Heart right ventricle (tissue), 16 donors: Measurements from ENCODE around the gene TWIST2. TPM values are rescaled to one million over a fixed set of nuclear protein-coding genes. Genes with fewer than 3 reads are reported as not detected.

Source experiments
- ATAC-seq, 8 donors: fragments of 200-7000 bp; cut with Tn5 transposase; one replicate each; pipeline ENCODE4 v1.9.1; 2020; ENCODE audit warnings: mild to moderate bottlenecking in 8 of 8, moderate library complexity in 8 of 8, moderate number of reproducible peaks in 1 of 8
- DNase-seq, 2 donors: peaks; one replicate each; pipeline ENCODE4 v3.0.0-alpha.2; 2020
- H3K27ac ChIP-seq, 10 donors: fragments of 200-600 bp; sonication (generic) in 2 of 10; one replicate each; pipeline versions ENCODE4 v1.5.0 to v1.8.0; 2020 to 2022; ENCODE audit warnings: mild to moderate bottlenecking in 3 of 10
- H3K27me3 ChIP-seq, 7 donors: fragments of 200-600 bp; one replicate each; pipeline ENCODE4 v1.8.0; 2021 to 2022; ENCODE audit warnings: mild to moderate bottlenecking in 2 of 7
- H3K36me3 ChIP-seq, 9 donors: fragments of 200-600 bp; sonication (generic) in 1 of 9; one replicate each; pipeline versions ENCODE4 v1.5.0 to v1.8.0; 2020 to 2022; ENCODE audit warnings: mild to moderate bottlenecking in 2 of 9
- H3K4me1 ChIP-seq, 9 donors: fragments of 200-600 bp; sonication (generic) in 1 of 9; one replicate each; pipeline versions ENCODE4 v1.5.0 to v1.8.0; 2020 to 2022; ENCODE audit warnings: mild to moderate bottlenecking in 4 of 9
- H3K4me3 ChIP-seq, 10 donors: fragments of 200-600 bp; sonication (generic) in 2 of 10; one replicate each; pipeline versions ENCODE4 v1.5.0 to v1.8.0; 2020 to 2022; ENCODE audit warnings: mild to moderate bottlenecking in 7 of 10, moderate library complexity in 2 of 10
- H3K9me3 ChIP-seq, 11 donors: fragments of 200-600 bp in 10 of 11; sonication (generic) in 2 of 11; one replicate each; pipeline versions ENCODE4 v1.5.0 to v1.8.0; 2013 to 2022; ENCODE audit warnings: mild to moderate bottlenecking in 2 of 11, control low read depth in 1 of 11, moderate library complexity in 1 of 11
- WGBS, 2 donors: extraction: QIAGEN DNeasy Blood & Tissue Kit; methylation state at CpG; one replicate each; pipeline ENCODE4 v1.1.7; 2013; ENCODE audit warnings: inconsistent platforms in 1 of 2; 5-methylcytosine and 5-hydroxymethylcytosine counted together
- intact Hi-C, 10 donors: fragments of 100-400 bp; cut with DNase I; formaldehyde crosslinking; loops; one replicate each; pipeline versions ENCODE4 v1.11.1 to v1.14.2; 2022
- polyA plus RNA-seq, 2 donors: library from polyadenylated mRNA; stranded (reverse); fragments of 200-250 nt; gene quantifications; one replicate each; pipeline ENCODE4 v1.2.3, GENCODE V29; 2013
- total RNA-seq, 10 donors: library from RNA; stranded (reverse); fragmentation: NEBNext Ultra II Directional in 3 of 10; extraction: Animal tissue kit (Norgen Biotek cat#: 25700) in 3 of 10; gene quantifications; one replicate each; pipeline versions ENCODE4 v1.2.1 to v1.2.4, GENCODE V29; 2021 to 2023
- TF ChIP-seq, protein P1 (sequence below), 9 donors: fragments of 200-600 bp; sonication (generic) in 2 of 9; IDR thresholded peaks; one replicate each; pipeline versions ENCODE4 v1.5.0 to v1.8.0; 2021 to 2022; ENCODE audit warnings: antibody characterized with exemption in 9 of 9, mild to moderate bottlenecking in 5 of 9, moderate library complexity in 1 of 9
- donor health status: Arrhythmogenic right ventricular cardiomyopathy.
- donor health status: ischemic (EF 13 %, LVEDD 7.1; RV severe dilation, severe dysfunction).
- donor health status: healthy with polysubstance abuse.
- donor health status: DM: no; HTN: yes; CAD: no.
- donor health status: DM: no; HTN: no; CAD: no.
- donor health status: ischemic (EF 25% LVEDD 6.9; RV normal size, moderate dysfunction).
- donor health status: ischemic (EF 25% LVEDD 5.7; RV mildly dilated, moderate dysfunction).
- donor health status: healthy.
- donor health status: DM: yes; HTN: yes; CAD: no.
- donor health status: Ischemic cardiomyopathy.
- donor health status: ischemic (EF 35%, LVEDD 5.7; RV mildly dilated, moderate dysfunction).
- donor health status: nonischemic (EF 11% LVEDD 7.7; RV severe dilation, severe dysfunction).
- donor health status: DM: yes; HTN: yes; CAD: no.
- donor health status: PGD.
- donor health status: ischemic (EF 29% LVEDD 5.4; RV normal size, mild dysfunction).
- donor health status: nonischemic (EF 23%, LVEDD 6.1; RV moderate dilation, normal function).

The TWIST2 gene
- total and polyA plus RNA-seq, 12 donors = 0.19 to 3.5 (median 1.1) TPM

DNA sequence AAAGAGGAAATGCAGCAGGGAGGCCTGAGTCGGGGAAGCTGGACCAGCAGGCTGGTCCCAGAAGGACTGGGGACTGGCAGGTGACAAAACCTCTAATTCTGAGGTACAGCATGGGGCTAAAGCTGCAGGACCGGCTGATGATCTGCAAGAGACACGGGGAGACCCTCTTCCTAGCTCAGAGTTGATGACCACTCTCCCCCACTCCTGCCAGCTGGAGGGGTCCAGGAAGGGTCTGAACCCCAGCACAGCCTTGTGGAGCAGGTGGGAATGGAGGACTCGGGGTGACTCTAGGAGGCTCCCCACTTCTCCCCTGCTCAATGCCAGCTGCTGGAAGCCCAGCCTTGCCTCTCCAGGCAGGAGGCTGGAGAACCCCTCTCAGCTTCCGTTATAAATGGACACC lies 67.7 kb downstream of the TWIST2 start:
- DNase-seq (no peak), ATAC-seq (no peak)

DNA sequence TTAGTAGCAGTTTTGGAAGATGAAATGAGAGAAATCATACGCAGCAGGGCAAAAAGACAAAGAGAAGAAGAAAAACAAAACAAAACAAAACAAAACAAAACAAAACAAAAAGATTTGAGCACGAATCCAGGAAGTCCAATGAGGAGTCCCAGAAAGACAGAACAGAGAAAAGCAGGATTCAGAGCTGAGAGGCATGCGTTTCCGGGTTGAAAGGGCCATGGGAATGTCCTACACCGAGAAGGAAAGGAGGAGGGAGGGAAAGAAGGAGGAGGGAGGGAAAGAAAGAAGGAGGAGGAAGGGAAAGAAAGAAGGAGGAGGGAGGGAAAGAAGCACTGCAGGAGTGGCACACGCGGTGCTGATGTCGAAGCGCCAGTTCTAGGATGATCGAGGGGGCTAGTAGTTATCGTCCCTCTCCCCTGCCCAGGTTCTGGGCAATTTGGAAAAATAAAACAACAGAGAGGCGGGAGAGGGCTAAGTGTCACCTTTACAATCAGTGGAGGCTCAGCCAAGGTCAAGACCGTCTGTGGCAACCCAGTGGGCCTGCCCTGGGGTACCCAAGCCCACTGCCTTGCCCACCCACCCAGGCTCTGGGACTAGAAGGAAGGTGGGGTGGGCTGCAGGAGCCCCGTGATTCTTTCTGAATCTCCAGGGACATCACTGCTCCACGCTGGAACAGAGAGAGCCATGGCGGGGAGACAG lies 68.4 kb downstream of the TWIST2 start:
- H3K27ac ChIP-seq = no peak overlapping the region
- H3K4me3 ChIP-seq = no peak overlapping the region
- intact Hi-C loops = no loop called here
- ATAC-seq (no peak), DNase-seq (no peak)
- H3K9me3 ChIP-seq = peaks cover 0 to 14% (median 0%) of the 10 kb centered on the region in 11 donors
- H3K4me1 ChIP-seq = no peaks in the 10 kb centered on the region
- TF ChIP-seq, protein P1, sequence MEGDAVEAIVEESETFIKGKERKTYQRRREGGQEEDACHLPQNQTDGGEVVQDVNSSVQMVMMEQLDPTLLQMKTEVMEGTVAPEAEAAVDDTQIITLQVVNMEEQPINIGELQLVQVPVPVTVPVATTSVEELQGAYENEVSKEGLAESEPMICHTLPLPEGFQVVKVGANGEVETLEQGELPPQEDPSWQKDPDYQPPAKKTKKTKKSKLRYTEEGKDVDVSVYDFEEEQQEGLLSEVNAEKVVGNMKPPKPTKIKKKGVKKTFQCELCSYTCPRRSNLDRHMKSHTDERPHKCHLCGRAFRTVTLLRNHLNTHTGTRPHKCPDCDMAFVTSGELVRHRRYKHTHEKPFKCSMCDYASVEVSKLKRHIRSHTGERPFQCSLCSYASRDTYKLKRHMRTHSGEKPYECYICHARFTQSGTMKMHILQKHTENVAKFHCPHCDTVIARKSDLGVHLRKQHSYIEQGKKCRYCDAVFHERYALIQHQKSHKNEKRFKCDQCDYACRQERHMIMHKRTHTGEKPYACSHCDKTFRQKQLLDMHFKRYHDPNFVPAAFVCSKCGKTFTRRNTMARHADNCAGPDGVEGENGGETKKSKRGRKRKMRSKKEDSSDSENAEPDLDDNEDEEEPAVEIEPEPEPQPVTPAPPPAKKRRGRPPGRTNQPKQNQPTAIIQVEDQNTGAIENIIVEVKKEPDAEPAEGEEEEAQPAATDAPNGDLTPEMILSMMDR (IDR thresholded peaks at IDR 0.05) = no peak
- peaks cover 0 to 35% (median 8%) of the 10 kb centered on the region in 7 donors for H3K27me3 ChIP-seq
- H3K36me3 ChIP-seq = no peaks in the 10 kb centered on the region
- 77 to 81% methylated on average over 16 of the region's 16 CpGs for WGBS, 2 donors

More for the DNA sequence above, 67.7 kb downstream of the TWIST2 start:
- H3K9me3 ChIP-seq = peaks cover 0 to 14% (median 0%) of the 10 kb centered on the region in 11 donors
- H3K36me3 ChIP-seq = no peaks in the 10 kb centered on the region
- 88 to 91% methylated on average over 5 of the region's 5 CpGs for WGBS, 2 donors
- H3K27me3 ChIP-seq = peaks cover 0 to 34% (median 6%) of the 10 kb centered on the region in 7 donors
- no peak overlapping the region for H3K27ac ChIP-seq
- no peak overlapping the region for H3K4me3 ChIP-seq
- intact Hi-C loops = no loop called here
- H3K4me1 ChIP-seq = no peaks in the 10 kb centered on the region
- TF ChIP-seq, protein P1 (IDR thresholded peaks at IDR 0.05) = no peak

DNA sequence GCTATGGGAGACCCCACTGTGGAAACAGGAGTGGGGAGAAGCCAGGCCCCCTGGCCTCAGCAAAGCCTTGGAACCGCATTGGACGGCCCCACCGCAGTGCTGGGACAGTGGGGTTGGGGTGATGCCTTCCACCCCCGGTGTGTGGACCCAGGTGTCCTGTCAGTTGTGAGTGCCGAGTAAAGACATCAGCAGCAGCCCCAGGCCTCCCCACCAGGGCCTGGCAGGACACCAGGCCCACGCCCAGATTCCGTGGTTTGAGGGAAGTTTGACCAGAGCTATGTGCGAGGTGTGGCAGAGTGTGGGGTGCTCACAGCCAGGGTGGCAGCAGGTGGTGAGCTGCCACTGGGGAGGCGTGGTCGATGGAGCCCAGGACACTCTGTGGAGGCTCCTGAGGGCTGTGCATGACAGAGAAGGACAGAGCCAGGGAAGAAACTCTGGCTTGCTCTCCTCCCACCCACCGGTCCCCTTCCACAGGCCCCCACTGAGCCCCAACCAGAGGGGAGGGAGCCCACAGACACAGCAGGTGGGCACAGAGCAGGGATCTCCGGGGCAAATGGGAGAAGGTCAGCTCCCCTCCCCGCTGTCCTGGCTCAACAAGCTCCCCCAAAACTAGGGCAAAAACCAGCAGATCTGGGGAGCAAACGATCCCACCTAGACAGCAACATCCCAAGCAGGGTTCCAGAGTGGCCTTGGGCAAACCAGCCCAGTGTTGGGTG lies 69.1 kb downstream of the TWIST2 start:
- ATAC-seq = peak in 2 of 8 donors; percentile 9 to 33

DNA sequence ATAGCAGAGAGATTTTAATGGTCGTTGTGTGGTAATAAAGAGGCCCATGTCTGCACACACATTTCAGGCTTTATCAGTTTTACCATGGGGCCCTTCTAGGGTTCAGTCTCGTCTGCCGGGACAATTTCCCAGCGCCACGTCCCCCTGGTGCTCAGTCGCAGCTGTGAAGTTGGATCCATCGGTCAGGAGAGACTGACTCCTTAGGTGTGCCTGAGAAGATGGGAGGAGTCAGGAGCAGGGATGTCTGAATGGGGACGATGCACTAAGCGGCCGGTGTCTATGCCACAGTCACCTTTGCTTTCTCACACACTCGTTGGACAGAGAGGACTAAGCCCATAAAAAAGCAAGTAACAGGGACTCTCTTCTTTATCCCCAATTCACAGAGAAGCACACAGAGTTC lies 71.4 kb downstream of the TWIST2 start:
- peaks cover 0 to 14% (median 0%) of the 10 kb centered on the region in 11 donors for H3K9me3 ChIP-seq
- H3K4me1 ChIP-seq = no peaks in the 10 kb centered on the region
- H3K4me3 ChIP-seq = no peak overlapping the region
- 75 to 78% methylated on average over 11 of the region's 11 CpGs for WGBS, 2 donors
- no peak overlapping the region for H3K27ac ChIP-seq
- ATAC-seq = no peak
- no peak for DNase-seq
- no peaks in the 10 kb centered on the region for H3K36me3 ChIP-seq
- TF ChIP-seq, protein P1 (IDR thresholded peaks at IDR 0.05) = no peak
- intact Hi-C loops = no loop called here
- H3K27me3 ChIP-seq = peaks cover 0 to 41% (median 21%) of the 10 kb centered on the region in 7 donors

More for the DNA sequence above, 69.1 kb downstream of the TWIST2 start:
- H3K36me3 ChIP-seq = no peaks in the 10 kb centered on the region
- H3K4me1 ChIP-seq = no peaks in the 10 kb centered on the region
- TF ChIP-seq, protein P1 (IDR thresholded peaks at IDR 0.05) = no peak
- H3K27me3 ChIP-seq = peaks cover 0 to 38% (median 14%) of the 10 kb centered on the region in 7 donors
- H3K9me3 ChIP-seq = peaks cover 0 to 14% (median 0%) of the 10 kb centered on the region in 11 donors
- DNase-seq = no peak
- H3K4me3 ChIP-seq = no peak overlapping the region
- WGBS, 2 donors = 80 to 81% methylated on average over 14 of the region's 14 CpGs
- intact Hi-C loops = no loop called here
- no peak overlapping the region for H3K27ac ChIP-seq
